Activated T-cell treated with anti-CD3 and anti-CD28 coated beads, Interleukin-2, amount 50 U/mL, for 4 hours (primary cell): ENCODE data around the gene KDM4C. TPM values are rescaled to one million over a fixed set of nuclear protein-coding genes. Genes with fewer than 3 reads are reported as not detected.
"Not testable (repeated sequence)": the region's sequence is repeated elsewhere in the genome, so short reads cannot be mapped to it uniquely, and the experiment has no call there.

Source experiments
- ATAC-seq, 2 donors: fragments of 200-7000 bp; cut with Tn5 transposase; one replicate each; pipeline ENCODE4 v1.10.0; 2021
- DNase-seq: peaks from one replicate; pipeline ENCODE4 v3.0.0-alpha.2; 2020
- H3K27me3 Mint-ChIP-seq: one replicate; pipeline ENCODE4 v1.8.0; 2021; ENCODE audit warnings: low read depth, mixed read lengths
- H3K36me3 Mint-ChIP-seq: one replicate; pipeline ENCODE4 v1.8.0; 2022; ENCODE audit warnings: mixed read lengths; ENCODE audit not compliant: insufficient read depth
- H3K4me1 Mint-ChIP-seq: one replicate; pipeline ENCODE4 v1.8.0; 2021; ENCODE audit warnings: low read depth, mixed read lengths
- H3K4me3 Mint-ChIP-seq: one replicate; pipeline ENCODE4 v1.8.0; 2021; ENCODE audit warnings: mild to moderate bottlenecking, moderate library complexity, mixed read lengths
- H3K9me3 Mint-ChIP-seq: one replicate; pipeline ENCODE4 v1.8.0; 2021; ENCODE audit warnings: mixed read lengths
- total RNA-seq, 3 donors: library from RNA; stranded (reverse); gene quantifications; one replicate each; pipeline ENCODE4 v1.2.1, GENCODE V29; 2021

The KDM4C gene
- 10 to 100 TPM; 22.9 to 26.5 (median 25.6) TPM for total RNA-seq

GRCh38 chr9:6757456-6758247 is at the start of gene KDM4C:
Gene KDM4C (plus strand): TSS chr9:6757973. CDS start chr9:6792989, 35,016 bp downstream.
- no peaks in the 10 kb centered on the region for H3K27me3 Mint-ChIP-seq
- H3K4me3 Mint-ChIP-seq = peak within 1 kb of the TSS; percentile 97
- no peaks in the 10 kb centered on the region for H3K36me3 Mint-ChIP-seq
- DNase-seq (peak; percentile 91), ATAC-seq (peak; percentile 85 to 87)
- H3K4me1 Mint-ChIP-seq = peaks cover 36% of the 10 kb centered on the region
- H3K9me3 Mint-ChIP-seq = no peaks in the 10 kb centered on the region

DNA sequence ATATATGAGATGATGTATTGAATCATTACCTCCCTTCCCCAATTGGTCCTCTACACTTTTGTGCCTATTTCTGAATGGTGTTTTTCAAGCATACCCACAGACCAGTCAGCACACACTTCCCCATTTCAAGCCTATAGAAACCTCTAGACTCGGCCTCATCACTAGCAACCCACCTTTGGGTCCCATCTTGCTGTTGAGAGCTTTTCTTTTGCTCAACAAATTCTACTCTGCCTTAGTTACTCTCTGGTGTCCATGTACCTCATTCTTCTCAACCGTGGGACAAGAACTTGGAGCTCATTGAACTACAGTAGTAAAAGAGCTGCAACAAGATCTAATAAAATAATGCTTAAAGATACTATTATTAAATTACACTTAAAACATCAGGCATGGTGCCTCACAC is 49.0 kb upstream of the KDM4C start:
- no peak for DNase-seq
- Mint-ChIP-seq H3K36me3 (no peaks in the 10 kb centered on the region), H3K4me3 (no peak overlapping the region), H3K4me1 (peaks cover 9% of the 10 kb centered on the region), H3K9me3 (peaks cover 4% of the 10 kb centered on the region), H3K27me3 (no peaks in the 10 kb centered on the region)
- no peak for ATAC-seq

- H3K4me1 Mint-ChIP-seq = peaks cover 6% of the 10 kb centered on the region
Observed at GRCh38 chr9:6711403-6711802, 46.4 kb upstream of the KDM4C start.

GRCh38 chr9:6712041-6712440 is 45.7 kb upstream of the KDM4C start:
- ATAC-seq (no peak), DNase-seq (no peak)
- Mint-ChIP-seq H3K9me3 (peaks cover 4% of the 10 kb centered on the region), H3K4me1 (peaks cover 10% of the 10 kb centered on the region), H3K4me3 (no peak overlapping the region), H3K36me3 (no peaks in the 10 kb centered on the region), H3K27me3 (no peaks in the 10 kb centered on the region)

More at GRCh38 chr9:6711403-6711802, 46.4 kb upstream of the KDM4C start:
- H3K4me3 Mint-ChIP-seq = no peak overlapping the region
- H3K27me3 Mint-ChIP-seq = no peaks in the 10 kb centered on the region
- no peak for DNase-seq
- no peak for ATAC-seq
- no peaks in the 10 kb centered on the region for H3K36me3 Mint-ChIP-seq
- peaks cover 4% of the 10 kb centered on the region for H3K9me3 Mint-ChIP-seq

DNA sequence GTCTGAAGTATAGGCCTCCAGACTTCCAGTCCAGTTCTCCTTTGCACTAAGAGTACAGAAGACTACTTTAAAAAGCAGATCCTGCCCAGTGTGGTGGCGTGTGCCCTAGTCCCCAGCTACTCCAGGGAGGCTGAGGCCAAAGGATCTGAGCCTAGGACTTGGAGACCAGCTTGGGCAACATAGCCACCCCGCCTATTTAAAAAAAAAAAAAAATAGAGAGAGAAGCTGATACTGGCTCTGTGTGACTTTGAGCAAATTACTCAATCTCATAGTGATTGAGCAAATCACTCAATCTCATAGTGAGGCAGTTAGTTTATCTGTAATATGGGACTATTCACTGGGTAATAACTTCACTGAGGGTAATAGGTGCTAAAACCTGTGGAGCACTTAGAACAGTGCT is 43.6 kb upstream of the KDM4C start:
- Mint-ChIP-seq H3K4me3 (no peak overlapping the region), H3K27me3 (no peaks in the 10 kb centered on the region), H3K36me3 (no peaks in the 10 kb centered on the region), H3K4me1 (peaks cover 10% of the 10 kb centered on the region), H3K9me3 (no peaks in the 10 kb centered on the region)
- ATAC-seq (no peak), DNase-seq (no peak)

DNA sequence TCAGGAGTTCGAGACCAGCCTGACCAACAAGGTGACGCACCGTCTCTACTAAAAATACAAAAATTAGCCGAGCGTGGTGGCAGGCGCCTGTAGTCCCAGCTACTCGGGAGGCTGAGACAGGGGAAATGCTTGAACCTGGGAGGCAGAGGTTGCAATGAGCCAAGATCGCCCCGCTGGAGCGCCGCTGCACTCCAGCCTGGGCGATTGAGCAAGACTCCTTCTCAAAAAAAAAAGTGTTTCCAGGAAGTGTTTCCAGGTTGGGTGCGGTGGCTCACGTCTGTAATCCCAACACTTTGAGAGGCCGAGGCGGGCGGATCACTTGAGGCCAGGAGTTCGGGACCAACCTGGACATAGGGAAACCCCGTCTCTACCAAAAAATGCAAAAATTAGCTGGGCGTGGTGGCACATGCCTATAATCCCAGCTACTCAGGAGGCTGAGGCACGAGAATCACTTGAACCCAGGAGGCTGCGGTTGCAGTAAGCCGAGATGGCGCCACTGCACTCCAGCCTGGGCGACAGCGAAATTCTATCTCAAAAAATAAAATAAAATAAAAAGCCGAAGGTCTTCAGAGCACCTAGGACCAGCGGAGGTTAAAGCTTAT is 42.5 kb upstream of the KDM4C start:
- not testable (repeated sequence) for H3K36me3 Mint-ChIP-seq, H3K27me3 Mint-ChIP-seq, DNase-seq, ATAC-seq, H3K9me3 Mint-ChIP-seq
- Mint-ChIP-seq H3K4me3 (peak overlapping the region; percentile 82), H3K4me1 (peaks cover 10% of the 10 kb centered on the region)

GRCh38 chr9:6715755-6716643 is 41.8 kb upstream of the KDM4C start:
- no peaks in the 10 kb centered on the region for H3K36me3 Mint-ChIP-seq
- peak; percentile 56 for DNase-seq
- H3K4me3 Mint-ChIP-seq = peak overlapping the region; percentile 82
- peaks cover 10% of the 10 kb centered on the region for H3K4me1 Mint-ChIP-seq
- ATAC-seq = peak; percentile 87 to 92
- H3K27me3 Mint-ChIP-seq = no peaks in the 10 kb centered on the region
- H3K9me3 Mint-ChIP-seq = no peaks in the 10 kb centered on the region

GRCh38 chr9:6716766-6717165 is 41.0 kb upstream of the KDM4C start:
- Mint-ChIP-seq H3K36me3 (no peaks in the 10 kb centered on the region), H3K27me3 (no peaks in the 10 kb centered on the region), H3K4me3 (peak overlapping the region; percentile 82), H3K9me3 (no peaks in the 10 kb centered on the region), H3K4me1 (peaks cover 10% of the 10 kb centered on the region)
- no peak for DNase-seq
- ATAC-seq = peak in 1 of 2 donors; percentile 4

DNA sequence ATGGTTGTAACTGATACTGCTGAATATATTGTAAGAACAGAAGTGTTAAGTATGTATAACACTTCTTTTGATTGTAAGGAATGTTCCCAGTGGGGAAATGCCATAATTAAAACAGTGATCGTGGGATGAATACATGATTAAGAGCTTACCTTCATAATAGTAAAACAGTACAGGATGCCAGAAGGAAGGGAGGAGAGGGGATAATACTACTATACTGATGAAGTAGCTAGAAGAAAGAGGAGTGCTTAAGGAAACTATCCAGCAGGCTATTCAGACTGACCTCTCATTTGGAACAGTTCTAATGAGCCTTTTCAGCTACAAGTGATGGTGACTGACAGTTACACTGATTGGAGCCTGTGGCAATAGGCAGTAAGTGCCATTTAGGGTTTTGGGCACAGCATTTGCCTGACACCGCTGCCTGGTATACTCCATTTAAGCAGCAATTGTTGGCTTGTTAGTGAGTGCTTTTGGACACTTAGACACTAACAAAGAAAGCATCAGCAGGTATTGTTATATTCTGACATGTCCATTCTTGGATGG is 33.8 kb upstream of the KDM4C start:
- Mint-ChIP-seq H3K9me3 (no peaks in the 10 kb centered on the region), H3K36me3 (no peaks in the 10 kb centered on the region), H3K27me3 (no peaks in the 10 kb centered on the region), H3K4me1 (no peaks in the 10 kb centered on the region), H3K4me3 (no peak overlapping the region)
- DNase-seq = no peak
- ATAC-seq = no peak

GRCh38 chr9:6733257-6733656 is 24.5 kb upstream of the KDM4C start:
- Mint-ChIP-seq H3K27me3 (no peaks in the 10 kb centered on the region), H3K36me3 (no peaks in the 10 kb centered on the region), H3K4me1 (no peaks in the 10 kb centered on the region), H3K9me3 (no peaks in the 10 kb centered on the region), H3K4me3 (no peak overlapping the region)
- ATAC-seq (no peak), DNase-seq (no peak)

GRCh38 chr9:6733831-6734230 is 23.9 kb upstream of the KDM4C start:
- Mint-ChIP-seq H3K4me3 (no peak overlapping the region), H3K36me3 (no peaks in the 10 kb centered on the region), H3K27me3 (no peaks in the 10 kb centered on the region), H3K4me1 (no peaks in the 10 kb centered on the region), H3K9me3 (no peaks in the 10 kb centered on the region)
- ATAC-seq (no peak), DNase-seq (no peak)

- Mint-ChIP-seq H3K27me3 (no peaks in the 10 kb centered on the region), H3K4me1 (no peaks in the 10 kb centered on the region), H3K9me3 (no peaks in the 10 kb centered on the region), H3K36me3 (no peaks in the 10 kb centered on the region), H3K4me3 (no peak overlapping the region)
- DNase-seq = no peak
- ATAC-seq = no peak
Observed at GRCh38 chr9:6735422-6735821, 22.4 kb upstream of the KDM4C start.

DNA sequence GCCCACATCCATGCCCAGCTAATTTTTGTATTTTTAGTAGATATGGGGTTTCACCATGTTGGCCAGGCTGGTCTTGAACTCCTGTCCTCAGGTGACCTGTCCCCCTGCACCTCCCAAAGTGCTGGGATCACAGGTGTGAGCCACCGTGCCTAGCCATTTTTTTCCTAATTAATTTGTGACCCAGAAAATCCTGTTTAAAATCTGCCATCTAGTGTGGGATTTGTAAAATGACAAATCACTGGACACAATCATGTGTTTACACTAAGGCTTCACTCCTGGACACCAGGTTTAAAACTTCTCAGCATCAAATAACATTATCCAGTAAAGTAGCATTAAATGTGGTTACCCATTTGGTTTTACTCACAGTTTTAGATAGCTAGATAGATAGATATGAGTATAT is 18.6 kb upstream of the KDM4C start:
- H3K27me3 Mint-ChIP-seq = no peaks in the 10 kb centered on the region
- H3K9me3 Mint-ChIP-seq = no peaks in the 10 kb centered on the region
- DNase-seq (no peak), ATAC-seq (no peak)
- H3K36me3 Mint-ChIP-seq = no peaks in the 10 kb centered on the region
- no peaks in the 10 kb centered on the region for H3K4me1 Mint-ChIP-seq
- no peak overlapping the region for H3K4me3 Mint-ChIP-seq

GRCh38 chr9:6748861-6749260 is 8.9 kb upstream of the KDM4C start:
- H3K9me3 Mint-ChIP-seq, H3K4me3 Mint-ChIP-seq, H3K36me3 Mint-ChIP-seq, H3K27me3 Mint-ChIP-seq, DNase-seq, ATAC-seq: not testable (repeated sequence)
- H3K4me1 Mint-ChIP-seq = peaks cover 14% of the 10 kb centered on the region
